GM12878 (cell line): Measurements from ENCODE around the gene CLEC4E. TPM values are rescaled to one million over a fixed set of nuclear protein-coding genes. Genes with fewer than 3 reads are reported as not detected.
"Not testable (repeated sequence)": the region's sequence is repeated elsewhere in the genome, so short reads cannot be mapped to it uniquely, and the experiment has no call there.

Experiments used
- ATAC-seq: fragments of 200-7000 bp; cut with Tn5 transposase; 3 replicates; pipeline ENCODE4 v1.9.1; 2020; ENCODE audit warnings: mild to moderate bottlenecking, moderate library complexity
- Bru-seq: library from RNA; stranded (reverse); fragments of 400-500 nt; gene quantifications from one replicate; lab custom pipeline; 2021; lab: Mats Ljungman, UMichigan
- BruChase-seq, 2 experiments: library from RNA; stranded (reverse); fragments of 400-500 nt; gene quantifications; one replicate each; lab custom pipeline; 2021; lab: Mats Ljungman, UMichigan
- BruUV-seq: library from RNA; stranded (reverse); fragments of 400-500 nt; replicated peaks from 2 replicates; lab custom pipeline; 2021; lab: Mats Ljungman, UMichigan
- CTCF ChIA-PET: fragments of 300-600 bp; sonication (Branson Sonifier 250); formaldehyde crosslinking; extraction: SDS; loops from one replicate; lab custom pipeline; 2021; ENCODE audit warnings: inconsistent platforms; lab: Yijun Ruan, JAX
- POLR2A ChIA-PET: fragments of 350-600 bp; formaldehyde crosslinking; extraction: SDS; loops from one replicate; lab custom pipeline; 2021; ENCODE audit warnings: inconsistent platforms; lab: Charles Lee
- RAD21 ChIA-PET: fragments of 300-600 bp; sonication (Branson Sonifier 250); formaldehyde crosslinking; loops from one replicate; lab custom pipeline; 2023; ENCODE audit warnings: antibody characterized with exemption; ENCODE audit not compliant: unreplicated experiment; lab: Charles Lee
- SMC1A ChIA-PET: fragments of 300-600 bp; sonication (Branson Sonifier 250); formaldehyde crosslinking; loops from one replicate; lab custom pipeline; 2023; ENCODE audit not compliant: unreplicated experiment, uncharacterized antibody; lab: Charles Lee
- DNase-seq: peaks from one replicate; pipeline ENCODE4 v3.0.0-alpha.2; 2011; ENCODE audit warnings: low read depth, low spot score
- FAIRE-seq: peaks from 3 replicates; lab custom pipeline; 2011; peaks lifted over from hg19 to GRCh38; lab: Jason Lieb, UNC
- H2AFZ ChIP-seq: 2 replicates; pipeline ENCODE4 v1.6.0; 2011; ENCODE audit warnings: low read depth, low read length, control low read depth; ENCODE audit not compliant: control insufficient read depth
- H3K27ac ChIP-seq: 2 replicates; pipeline ENCODE4 v1.5.1; 2011; ENCODE audit warnings: control low read depth; ENCODE audit not compliant: control insufficient read depth, insufficient read depth
- H3K27me3 ChIP-seq, 2 experiments: replicated peaks in 1 of 2; 2 replicates each; pipeline versions ENCODE4 v1.6.0 to v1.6.1; 2011; ENCODE audit warnings: low read length in 1 of 2; ENCODE audit not compliant: control insufficient read depth in 2 of 2, insufficient read depth in 2 of 2
- H3K36me3 ChIP-seq, 2 experiments: 2 replicates each; pipeline ENCODE4 v1.5.1; 2011; ENCODE audit warnings: low read length in 1 of 2; ENCODE audit not compliant: control insufficient read depth in 2 of 2, insufficient read depth in 2 of 2
- H3K4me1 ChIP-seq: 2 replicates; pipeline ENCODE4 v1.6.1; 2011; ENCODE audit warnings: mild to moderate bottlenecking, low read length, moderate library complexity, mixed read lengths; ENCODE audit not compliant: control insufficient read depth, insufficient read depth
- H3K4me2 ChIP-seq: 2 replicates; pipeline ENCODE4 v1.6.0; 2011; ENCODE audit warnings: control low read depth; ENCODE audit not compliant: control insufficient read depth, insufficient read depth
- H3K4me3 ChIP-seq: fragments of 200-600 bp; sonication (generic); 2 replicates; pipeline ENCODE4 v1.5.1; 2016
- H3K79me2 ChIP-seq: 2 replicates; pipeline ENCODE4 v1.6.0; 2011; ENCODE audit warnings: low read length; ENCODE audit not compliant: control insufficient read depth, insufficient read depth
- H3K9ac ChIP-seq: 2 replicates; pipeline ENCODE4 v1.8.0; 2011; ENCODE audit warnings: low read length, control low read depth, mixed read lengths; ENCODE audit not compliant: control insufficient read depth, insufficient read depth
- H3K9me3 ChIP-seq: replicated peaks from 3 replicates; pipeline ENCODE4 v1.5.1; 2011; ENCODE audit warnings: mild to moderate bottlenecking, low read length; ENCODE audit not compliant: control insufficient read depth, insufficient read depth
- H4K20me1 ChIP-seq: 2 replicates; pipeline ENCODE4 v1.6.0; 2011; ENCODE audit not compliant: control insufficient read depth, insufficient read depth
- CEBPB ChIP-seq, 2 experiments: fragments of 150-350 bp in 1 of 2; IDR thresholded peaks; 2 replicates each; pipeline ENCODE4 v1.6.1; 2012 to 2014; ENCODE audit warnings: low read depth in 2 of 2, low read length in 2 of 2, borderline replicate concordance in 1 of 2, inconsistent platforms in 1 of 2
- EP300 ChIP-seq, 2 experiments: fragments of 150-350 bp in 1 of 2; IDR thresholded peaks; 2 replicates each; pipeline ENCODE4 v1.6.1; 2011 to 2012; ENCODE audit warnings: low read depth in 2 of 2, low read length in 2 of 2, borderline replicate concordance in 1 of 2, improper control_type of control experiment in 1 of 2, inconsistent platforms in 1 of 2; ENCODE audit not compliant: control insufficient read depth in 1 of 2
- NFIC ChIP-seq: IDR thresholded peaks from 2 replicates; pipeline ENCODE4 v1.6.1; 2012; ENCODE audit warnings: low read depth, mild to moderate bottlenecking, inconsistent platforms, low read length, moderate library complexity
- RAD21 ChIP-seq: IDR thresholded peaks from 2 replicates; pipeline ENCODE4 v1.6.1; 2011; ENCODE audit warnings: mild to moderate bottlenecking, low read depth, low read length, moderate library complexity; ENCODE audit not compliant: insufficient read depth
- WGBS: methylation state at CpG from one replicate; pipeline ENCODE4 v1.1.6; 2016; ENCODE audit warnings: low lambda C conversion rate; ENCODE audit not compliant: insufficient replicate concordance, insufficient coverage; ENCODE audit errors: missing lambda C conversion rate; 5-methylcytosine and 5-hydroxymethylcytosine counted together
- in situ Hi-C: fragments of 300-500 bp; cut with MboI; formaldehyde crosslinking; loops from 9 replicates; pipeline ENCODE4 v1.14.3; 2018; ENCODE audit warnings: mixed read lengths
- intact Hi-C: fragments of 100-400 bp; cut with micrococcal nuclease; formaldehyde crosslinking; loops from one replicate; pipeline ENCODE4 v1.14.2; 2022; ENCODE audit not compliant: unreplicated experiment
- long read RNA-seq, 2 experiments: library from polyadenylated mRNA; unstranded; transcript quantifications; one replicate each; pipeline ENCODE4 v2.0.0, GENCODE V29; 2019 to 2020
- polyA minus RNA-seq, 3 experiments: library from RNA; depleted of rRNA, polyadenylated mRNA; stranded (reverse); fragments of >200 nt; gene quantifications; 2 replicates each; pipeline ENCODE4 v1.2.3, GENCODE V29; 2011
- polyA plus RNA-seq, 11 experiments: library from polyadenylated mRNA; depleted of rRNA in 4 of 11; unstranded in 6 of 11; stranded (reverse) in 5 of 11; fragments of >200 nt; fragmentation: Nextera tagmentation in 4 of 11; fragmentation: Illumina TruSeq in 1 of 11; extraction: Ambion mirVana in 4 of 11; extraction: Trizol in 1 of 11; gene quantifications; 1 replicate in 1 of 11; 2 replicates in 10 of 11; pipeline versions ENCODE4 v1.2.1 to v1.2.3, GENCODE V29; 2011 to 2016; ENCODE audit warnings: inconsistent platforms in 2 of 11, missing spikeins in 2 of 11, low read depth in 1 of 11
- total RNA-seq, 4 experiments: library from RNA; depleted of rRNA in 3 of 4; stranded (reverse); fragments of >200 nt in 3 of 4; fragmentation: Illumina TruSeq in 1 of 4; extraction: Trizol in 1 of 4; gene quantifications; 2 replicates each; pipeline versions ENCODE4 v1.2.1 to v1.2.3, GENCODE V29; 2013 to 2021

Gene CLEC4E
- total RNA-seq (2013; cell fraction: nucleolus; rRNA removed), result not detected in 2 replicates
- not detected in 2 replicates for total RNA-seq (2014; rRNA removed)
- not detected in 2 replicates for total RNA-seq (2014; rRNA removed; fragmentation: Illumina TruSeq; extraction: Trizol)
- not detected in 2 replicates for total RNA-seq (2021)
- polyA plus RNA-seq (2011; ENCODE audit: low read depth), result not detected
- not detected in 2 replicates for polyA plus RNA-seq (2011; rRNA removed)
- not detected in 2 replicates for polyA plus RNA-seq (2011; cell fraction: cytosol; rRNA removed)
- polyA plus RNA-seq (2011; cell fraction: nucleus; rRNA removed), result not detected in 2 replicates
- polyA plus RNA-seq (2012), result not detected in 2 replicates
- not detected in 2 replicates for polyA plus RNA-seq (2014; fragmentation: Illumina TruSeq; extraction: Trizol)
- not detected for polyA plus RNA-seq (2014; fragmentation: Nextera tagmentation; extraction: Ambion mirVana)
- not detected in 2 replicates for polyA plus RNA-seq (2014; rRNA removed)
- polyA plus RNA-seq (2016; fragmentation: Nextera tagmentation; extraction: Ambion mirVana), result not detected
- polyA minus RNA-seq (2011; rRNA and poly(A)+ RNA removed), result not detected in 2 replicates
- polyA minus RNA-seq (2011; cell fraction: cytosol; rRNA and poly(A)+ RNA removed), result not detected in 2 replicates
- polyA minus RNA-seq (2011; cell fraction: nucleus; rRNA and poly(A)+ RNA removed), result not detected in 2 replicates
- Bru-seq, nascent RNA, result not detected
- BruChase-seq, experiment 1, labeled RNA remaining after a 6-hour chase, result not detected
- not detected for BruChase-seq, experiment 2, labeled RNA remaining after a 2-hour chase
- long read RNA-seq, experiment 1, result 0 reads
- long read RNA-seq, experiment 2, result 0 reads

- H3K4me1 ChIP-seq, H3K9ac ChIP-seq, DNase-seq, H3K4me2 ChIP-seq, H3K27me3 ChIP-seq, H3K79me2 ChIP-seq, H3K27ac ChIP-seq, H2AFZ ChIP-seq, BruUV-seq, FAIRE-seq, H4K20me1 ChIP-seq, H3K4me3 ChIP-seq, ATAC-seq, H3K9me3 ChIP-seq, H3K36me3 ChIP-seq, POLR2A ChIA-PET, RAD21 ChIA-PET: not testable (repeated sequence)
- CTCF ChIA-PET, result interaction anchor here (0.7 to 5.7 kb wide), 5 partner anchors 50 to 509 kb away, joined by 3 to 148 read pairs (median 3); partner anchors contain the start of gene AICDA
- intact Hi-C loops (loop anchor here (5.0 to 10.0 kb wide), 4 partner anchors 144 to 504 kb away; partner anchors contain the start of gene A2ML1), in situ Hi-C loops (loop anchor here (25.0 kb wide), 1 partner anchor 346 kb away; no protein-coding TSS in a partner anchor)
- SMC1A ChIA-PET, result interaction anchor here (1.1 to 1.3 kb wide), 2 partner anchors 9 to 72 kb away, joined by 3 to 4 read pairs; partner anchors contain the start of gene AICDA
- WGBS, result 54% methylated on average over 4 of the region's 4 CpGs
Measured at GRCh38 chr12:8540831-8541230, at the start of gene CLEC4E. Gene CLEC4E, minus strand, starts transcription at chr12:8540905. Its CDS starts 108 bp downstream, at chr12:8540797.

- in situ Hi-C loops (no loop called here), intact Hi-C loops (no loop called here)
- Histone ChIP-seq H3K4me2 (no peak overlapping the region), H3K9me3 (no peaks in the 10 kb centered on the region), H3K4me1 (peaks cover 3% of the 10 kb centered on the region; the same call in 1 of the 2 replicates), H2AFZ (no peak overlapping the region), H3K27ac (no peak overlapping the region), H3K27me3 (no peaks in the 10 kb centered on the region), H3K36me3 (no peaks in the 10 kb centered on the region), H3K79me2 (no peaks in the 10 kb centered on the region), H3K4me3 (no peak overlapping the region), H3K9ac (no peak overlapping the region), H4K20me1 (no peaks in the 10 kb centered on the region)
- ChIA-PET CTCF (interaction anchor here (1.5 to 8.5 kb wide), 4 partner anchors 11 to 92 kb away, joined by 3 to 60 read pairs (median 28); partner anchors contain the start of gene AICDA), POLR2A (no interaction called here), RAD21 (interaction anchor here (1.3 to 4.6 kb wide), 3 partner anchors 21 to 68 kb away, joined by 4 to 19 read pairs (median 19); no protein-coding TSS in a partner anchor), SMC1A (interaction anchor here (1.2 to 2.5 kb wide), 4 partner anchors 12 to 39 kb away, joined by 3 to 23 read pairs (median 3); no protein-coding TSS in a partner anchor)
- TF ChIP-seq CEBPB (IDR thresholded peaks at IDR 0.05; ENCODE audit: borderline replicate concordance in 1 of 2, low read depth in 2 of 2, low read length in 2 of 2) (no peak), EP300 (IDR thresholded peaks at IDR 0.05; ENCODE audit: borderline replicate concordance in 1 of 2, control insufficient read depth in 1 of 2, low read depth in 2 of 2, low read length in 2 of 2) (no peak), NFIC (no peak), RAD21 (no peak)
- FAIRE-seq (no peak), DNase-seq (no peak), ATAC-seq (no peak)
- WGBS, result 91% methylated on average over 7 of the region's 7 CpGs
- BruUV-seq, result no TSS peak
Measured at GRCh38 chr12:8589679-8590078, 49.0 kb upstream of the CLEC4E start.

DNA sequence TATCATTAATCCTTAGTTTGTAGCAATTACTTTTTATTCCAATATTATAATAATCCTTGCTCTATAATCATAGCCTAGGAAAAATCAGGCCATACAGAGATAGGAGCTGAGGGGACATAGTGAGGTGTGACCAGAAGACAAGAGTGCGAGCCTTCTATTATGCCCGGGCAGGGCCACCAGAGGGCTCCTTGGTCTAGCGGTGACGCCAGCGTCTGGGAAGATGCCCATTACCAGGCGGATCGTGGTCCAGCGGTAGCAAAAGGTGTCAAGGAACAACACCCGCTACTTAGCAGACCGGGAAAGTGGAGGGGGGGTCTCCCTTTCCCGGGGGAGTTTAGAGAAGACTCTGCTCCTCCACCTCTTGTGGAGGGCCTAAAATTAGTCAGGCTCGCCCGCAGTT, 43.8 kb upstream of the CLEC4E start:
- intact Hi-C loops, ATAC-seq, DNase-seq, H4K20me1 ChIP-seq, RAD21 ChIA-PET, H3K9ac ChIP-seq, H3K4me2 ChIP-seq, H3K36me3 ChIP-seq, H3K27ac ChIP-seq, H3K4me1 ChIP-seq, POLR2A ChIA-PET, H3K27me3 ChIP-seq, H3K4me3 ChIP-seq, BruUV-seq, H2AFZ ChIP-seq, H3K9me3 ChIP-seq, FAIRE-seq, in situ Hi-C loops, H3K79me2 ChIP-seq: not testable (repeated sequence)
- ChIA-PET SMC1A (interaction anchor here (0.9 to 1.0 kb wide), 2 partner anchors 25 to 40 kb away, joined by 3 to 4 read pairs; no protein-coding TSS in a partner anchor), CTCF (interaction anchor here (0.9 to 1.0 kb wide), 2 partner anchors 27 to 86 kb away, joined by 3 read pairs; partner anchors contain the start of gene AICDA)
- 88% methylated on average over 13 of the region's 13 CpGs for WGBS
